GM23248 (cell line): Measurements from ENCODE around the gene UBN2.

Experiments
- EZH2 ChIP-seq: fragments of 200-600 bp; sonication (generic); IDR thresholded peaks from 2 replicates; pipeline ENCODE4 v1.6.1; 2018; ENCODE audit warnings: antibody characterized with exemption, mild to moderate bottlenecking; ENCODE audit not compliant: insufficient read depth, poor library complexity, severe bottlenecking
- EZH2phosphoT487 ChIP-seq: fragments of 200-600 bp; sonication (generic); IDR thresholded peaks from 2 replicates; pipeline ENCODE4 v1.6.1; 2018; ENCODE audit warnings: antibody characterized with exemption, moderate library complexity, mild to moderate bottlenecking, low read depth; ENCODE audit not compliant: insufficient read depth

- TF ChIP-seq EZH2, result no peak
- TF ChIP-seq EZH2phosphoT487, result no peak
Measured at GRCh38 chr7:139218173-139218572, 12.9 kb upstream of the UBN2 start.
